KMS-11 (cell line): ENCODE data around the gene PLXNB2.

Experiments used
- H2AFZ ChIP-seq: fragments of 200-600 bp; sonication (generic); 2 replicates; pipeline ENCODE4 v1.6.1; 2016; ENCODE audit warnings: antibody characterized with exemption, mixed run types, low read depth
- H3K27ac ChIP-seq: fragments of 200-600 bp; sonication (generic); 2 replicates; pipeline ENCODE4 v1.6.1; 2016; ENCODE audit warnings: mild to moderate bottlenecking, mixed run types
- H3K27me3 ChIP-seq: fragments of 200-600 bp; sonication (generic); 2 replicates; pipeline ENCODE4 v1.6.1; 2017; ENCODE audit warnings: mild to moderate bottlenecking, low read depth, mixed run types, moderate library complexity; ENCODE audit not compliant: insufficient read depth
- H3K36me3 ChIP-seq: fragments of 200-600 bp; sonication (generic); 2 replicates; pipeline ENCODE4 v1.6.1; 2017; ENCODE audit warnings: mild to moderate bottlenecking, mixed run types; ENCODE audit not compliant: insufficient read depth
- H3K4me1 ChIP-seq: fragments of 200-600 bp; sonication (generic); 2 replicates; pipeline ENCODE4 v1.6.1; 2016; ENCODE audit warnings: mild to moderate bottlenecking, low read depth, mixed run types; ENCODE audit not compliant: poor library complexity, severe bottlenecking
- H3K4me2 ChIP-seq: fragments of 200-600 bp; sonication (generic); 2 replicates; pipeline ENCODE4 v1.7.0; 2016; ENCODE audit warnings: mild to moderate bottlenecking, mixed run types
- H3K4me3 ChIP-seq: fragments of 200-600 bp; sonication (generic); IDR thresholded peaks from 2 replicates; pipeline ENCODE4 v1.6.1; 2017; ENCODE audit warnings: low read depth, low read length, mixed read lengths; ENCODE audit not compliant: insufficient read depth
- H3K79me2 ChIP-seq: fragments of 200-600 bp; sonication (generic); 2 replicates; pipeline ENCODE4 v1.6.1; 2016; ENCODE audit warnings: low read depth, mixed run types; ENCODE audit not compliant: insufficient read depth
- H3K9ac ChIP-seq: fragments of 200-600 bp; sonication (generic); 2 replicates; pipeline ENCODE4 v1.6.1; 2016; ENCODE audit warnings: mild to moderate bottlenecking, mixed run types
- H4K20me1 ChIP-seq: fragments of 200-600 bp; sonication (generic); 2 replicates; pipeline ENCODE4 v1.6.1; 2016; ENCODE audit warnings: mild to moderate bottlenecking, mixed run types; ENCODE audit not compliant: insufficient read depth
- CTCF ChIP-seq: fragments of 200-600 bp; sonication (generic); conservative IDR thresholded peaks from 2 replicates; pipeline ENCODE4 v1.6.1; 2017; ENCODE audit warnings: low read depth, mild to moderate bottlenecking, antibody characterized with exemption, low read length, moderate library complexity, mixed read lengths

PLXNB2 gene

GRCh38 chr22:50298266-50298637 lies 9.2 kb downstream of the PLXNB2 start:
- TF ChIP-seq CTCF: no peak
- Histone ChIP-seq H3K27ac (no peak overlapping the region), H4K20me1 (no peaks in the 10 kb centered on the region), H3K79me2 (no peaks in the 10 kb centered on the region), H3K36me3 (no peaks in the 10 kb centered on the region), H3K4me1 (no peaks in the 10 kb centered on the region), H3K27me3 (no peaks in the 10 kb centered on the region), H3K4me2 (no peak overlapping the region), H2AFZ (no peak overlapping the region), H3K9ac (no peak overlapping the region), H3K4me3 (no peak overlapping the region)

DNA sequence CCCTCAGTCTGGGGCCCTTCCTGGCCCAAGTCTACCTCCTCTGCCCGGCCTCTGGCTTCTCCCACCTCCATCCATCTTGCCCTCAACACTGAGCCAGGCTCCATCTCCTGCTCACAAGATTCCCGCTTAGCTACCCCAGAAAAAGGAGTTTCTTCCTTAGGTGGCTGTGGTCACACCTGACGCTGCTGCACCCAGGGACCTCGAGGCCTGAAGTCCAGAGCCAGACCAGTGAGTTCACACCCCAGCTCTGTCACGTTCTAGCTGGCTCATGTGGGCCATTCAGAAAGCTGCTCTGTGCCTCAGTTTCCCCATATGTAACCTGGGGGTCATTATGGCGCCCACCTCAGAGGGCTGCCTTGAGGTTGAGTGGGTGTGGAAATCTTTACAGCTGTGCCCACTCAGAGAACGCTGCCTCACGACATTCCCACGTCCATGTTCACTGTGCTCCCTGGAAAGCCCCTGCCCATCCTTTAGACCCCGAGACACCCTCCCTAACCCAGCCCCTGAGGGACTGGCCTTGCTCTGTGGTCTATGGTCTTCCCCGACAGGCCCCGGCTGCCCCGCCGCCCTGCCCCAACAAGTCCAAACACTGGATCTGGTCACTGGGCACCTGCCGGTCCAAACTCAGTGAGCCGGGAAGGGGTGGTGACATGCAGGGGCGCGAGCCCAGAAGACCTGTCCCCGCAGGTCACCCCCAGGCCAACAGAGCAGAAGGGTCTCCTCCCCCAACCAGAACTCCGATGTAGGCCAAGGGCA lies 9.8 kb downstream of the PLXNB2 start:
- Histone ChIP-seq H3K36me3 (no peaks in the 10 kb centered on the region), H3K9ac (no peak overlapping the region), H3K4me1 (no peaks in the 10 kb centered on the region), H3K27me3 (no peaks in the 10 kb centered on the region), H3K4me2 (no peak overlapping the region), H2AFZ (no peak overlapping the region), H3K4me3 (no peak overlapping the region), H4K20me1 (no peaks in the 10 kb centered on the region), H3K27ac (no peak overlapping the region), H3K79me2 (no peaks in the 10 kb centered on the region)
- no peak for TF ChIP-seq CTCF

DNA sequence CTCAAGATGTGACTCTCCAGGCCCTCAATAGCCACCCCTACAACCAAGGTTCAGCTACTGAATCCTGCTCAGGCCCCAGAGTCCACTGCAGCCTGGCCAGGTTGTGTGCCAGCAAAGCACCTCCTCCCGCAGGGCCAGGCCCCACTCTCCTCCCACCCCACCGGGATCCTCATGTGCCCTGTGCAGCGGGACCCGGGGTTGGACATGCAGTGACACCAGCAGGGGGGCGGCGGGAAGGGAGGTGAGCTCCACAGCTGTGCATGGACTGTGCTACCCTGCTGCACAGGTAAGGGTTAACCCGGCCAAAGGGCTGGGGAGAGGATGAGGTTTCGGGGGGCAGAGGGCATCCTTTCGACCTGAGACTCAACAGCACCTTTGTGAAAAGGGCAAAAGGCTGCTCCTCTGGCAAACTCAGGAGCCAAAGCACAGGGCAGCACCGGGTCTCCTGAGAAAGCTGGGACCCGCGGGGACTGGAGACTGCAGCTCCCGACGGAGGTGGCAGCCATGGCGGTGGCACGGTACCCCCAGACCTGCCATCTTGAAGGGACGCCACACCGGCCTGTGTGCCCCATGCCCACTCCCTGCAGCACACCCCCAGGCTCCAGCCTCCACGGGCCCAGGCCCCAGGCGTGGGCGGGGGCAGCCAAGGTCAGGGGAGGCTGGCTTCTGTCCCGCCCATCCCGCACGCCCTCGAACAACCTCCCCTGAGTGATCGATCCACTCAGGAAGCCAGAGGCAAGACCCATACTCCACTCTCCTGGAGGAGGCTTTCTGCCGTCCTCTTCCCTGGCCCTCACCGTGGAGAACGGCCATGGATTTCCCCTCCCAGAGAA lies 10.6 kb downstream of the PLXNB2 start:
- Histone ChIP-seq H3K4me2 (no peak overlapping the region), H3K4me3 (no peak overlapping the region), H3K27ac (no peak overlapping the region), H4K20me1 (no peaks in the 10 kb centered on the region), H3K4me1 (no peaks in the 10 kb centered on the region), H2AFZ (no peak overlapping the region), H3K27me3 (no peaks in the 10 kb centered on the region), H3K36me3 (no peaks in the 10 kb centered on the region), H3K9ac (no peak overlapping the region), H3K79me2 (no peaks in the 10 kb centered on the region)
- no peak for TF ChIP-seq CTCF

GRCh38 chr22:50294319-50294656 lies 13.2 kb downstream of the PLXNB2 start:
- TF ChIP-seq CTCF: no peak
- no peak overlapping the region for H3K4me2 ChIP-seq
- H3K79me2 ChIP-seq: no peaks in the 10 kb centered on the region
- no peaks in the 10 kb centered on the region for H3K4me1 ChIP-seq
- H4K20me1 ChIP-seq: no peaks in the 10 kb centered on the region
- H3K36me3 ChIP-seq: no peaks in the 10 kb centered on the region
- H3K9ac ChIP-seq: no peak overlapping the region
- no peaks in the 10 kb centered on the region for H3K27me3 ChIP-seq
- H3K27ac ChIP-seq: no peak overlapping the region
- no peak overlapping the region for H3K4me3 ChIP-seq
- no peak overlapping the region for H2AFZ ChIP-seq
